A673 (cell line): Measurements from ENCODE around the gene STPG2. TPM values are rescaled to one million over a fixed set of nuclear protein-coding genes. Genes with fewer than 3 reads are reported as not detected.

ENCODE experiments used
- BruUV-seq: library from RNA; stranded (reverse); fragments of 400-500 nt; replicated peaks from 2 replicates; lab custom pipeline; 2021; lab: Mats Ljungman, UMichigan
- CTCF ChIA-PET: fragments of 300-600 bp; sonication (Branson Sonifier 250); formaldehyde crosslinking; loops from one replicate; lab custom pipeline; 2022; ENCODE audit warnings: antibody characterized with exemption; lab: Charles Lee
- POLR2A ChIA-PET: fragments of 300-600 bp; sonication (Branson Sonifier 250); formaldehyde crosslinking; loops from one replicate; lab custom pipeline; 2022; ENCODE audit warnings: antibody characterized with exemption; ENCODE audit not compliant: low non-redundant PET; lab: Charles Lee
- DNase-seq: peaks from one replicate; pipeline ENCODE4 v3.0.0-alpha.2; 2015; ENCODE audit warnings: low spot score
- H3K27ac ChIP-seq: fragments of 200-600 bp; sonication (generic); 2 replicates; pipeline ENCODE4 v1.5.1; 2016; ENCODE audit warnings: mixed run types, low read depth, mild to moderate bottlenecking, mixed read lengths, antibody characterized with exemption, low read length; ENCODE audit not compliant: poor library complexity, severe bottlenecking
- H3K27me3 ChIP-seq: fragments of 200-600 bp; sonication (generic); replicated peaks from 2 replicates; pipeline ENCODE4 v1.6.1; 2017; ENCODE audit warnings: mixed run types, low read depth, mild to moderate bottlenecking, mixed read lengths, antibody characterized with exemption, low read length; ENCODE audit not compliant: insufficient read depth, poor library complexity
- H3K36me3 ChIP-seq: fragments of 200-600 bp; sonication (generic); 2 replicates; pipeline ENCODE4 v1.6.1; 2016; ENCODE audit warnings: mixed run types, mild to moderate bottlenecking, mixed read lengths, antibody characterized with exemption, low read length; ENCODE audit not compliant: insufficient read depth, poor library complexity, severe bottlenecking
- H3K4me1 ChIP-seq: fragments of 200-600 bp; sonication (generic); 2 replicates; pipeline ENCODE4 v1.6.1; 2017; ENCODE audit warnings: mixed run types, mild to moderate bottlenecking, mixed read lengths, antibody characterized with exemption, low read length; ENCODE audit not compliant: insufficient read depth, poor library complexity, severe bottlenecking
- H3K4me3 ChIP-seq: fragments of 200-600 bp; sonication (generic); 2 replicates; pipeline ENCODE4 v1.5.1; 2016; ENCODE audit warnings: low read depth, mixed run types, mild to moderate bottlenecking, mixed read lengths, low read length; ENCODE audit not compliant: poor library complexity, severe bottlenecking
- H3K9me3 ChIP-seq: fragments of 200-600 bp; sonication (generic); 2 replicates; pipeline ENCODE4 v1.6.1; 2016; ENCODE audit warnings: mixed run types, low read depth, mild to moderate bottlenecking, mixed read lengths, antibody characterized with exemption, low read length; ENCODE audit not compliant: poor library complexity, severe bottlenecking
- EZH2 ChIP-seq: fragments of 200-600 bp; sonication (generic); IDR thresholded peaks from 2 replicates; pipeline ENCODE4 v1.6.1; 2017; ENCODE audit warnings: borderline replicate concordance, low read depth, mild to moderate bottlenecking, mixed read lengths, antibody characterized with exemption, low read length; ENCODE audit not compliant: poor library complexity, severe bottlenecking
- intact Hi-C: fragments of 100-400 bp; cut with micrococcal nuclease; formaldehyde crosslinking; loops from one replicate; pipeline ENCODE4 v1.10.0; 2022; ENCODE audit not compliant: unreplicated experiment
- total RNA-seq: library from RNA; stranded (reverse); gene quantifications from 2 replicates; pipeline ENCODE4 v1.2.3, GENCODE V29; 2021
- TF ChIP-seq, protein P1 (sequence below): fragments of 300-800, 200-600 bp; sonication (generic); conservative IDR thresholded peaks from 2 replicates; pipeline ENCODE4 v1.5.1; 2017; ENCODE audit warnings: low read depth, mild to moderate bottlenecking, antibody characterized with exemption, low read length, moderate library complexity, mixed read lengths

STPG2 gene
- total RNA-seq, 1 experiment from 2014 or later: not detected

DNA sequence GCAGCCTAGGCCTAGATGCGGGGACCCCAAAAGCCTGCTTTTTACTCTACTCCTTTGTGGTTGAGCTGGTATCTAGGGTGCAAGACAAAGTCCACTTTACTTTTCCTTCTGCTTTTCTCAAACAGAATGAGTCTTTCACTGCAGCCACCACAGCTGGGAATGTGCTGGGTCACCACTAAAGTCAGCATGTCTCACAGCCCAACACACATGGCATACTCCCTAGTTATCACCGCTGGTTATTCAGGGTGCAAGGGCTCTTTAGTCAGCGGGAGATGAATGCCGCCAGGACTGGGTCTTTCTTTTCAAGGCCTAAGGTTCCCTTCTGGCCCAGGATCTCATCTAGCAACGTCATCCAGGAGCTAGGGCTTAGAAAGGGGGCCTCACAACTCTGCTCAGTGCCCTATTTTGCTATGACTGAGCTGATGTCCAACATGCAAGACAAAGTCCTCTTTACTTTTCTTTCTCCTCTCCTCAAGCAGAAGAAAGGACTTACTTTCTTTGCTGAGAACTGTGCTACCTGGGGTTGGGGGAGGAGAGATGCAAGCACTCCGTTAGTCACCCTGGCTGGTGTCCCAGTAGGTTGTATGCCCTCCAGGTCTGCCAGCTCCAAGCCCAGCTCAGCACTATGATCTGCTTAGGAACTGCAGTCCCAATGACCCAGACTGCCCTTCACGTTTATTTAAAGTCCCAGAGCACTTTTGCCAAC is 22.9 kb upstream of the STPG2 start:
- peaks cover 5% of the 10 kb centered on the region for H3K4me1 ChIP-seq
- CTCF ChIA-PET: no interaction called here
- intact Hi-C loops: no loop called here
- H3K27ac ChIP-seq: no peak overlapping the region
- no peaks in the 10 kb centered on the region for H3K36me3 ChIP-seq
- H3K4me3 ChIP-seq: no peak overlapping the region
- POLR2A ChIA-PET: no interaction called here
- no peak for DNase-seq
- no peaks in the 10 kb centered on the region for H3K27me3 ChIP-seq
- TF ChIP-seq, protein P1, sequence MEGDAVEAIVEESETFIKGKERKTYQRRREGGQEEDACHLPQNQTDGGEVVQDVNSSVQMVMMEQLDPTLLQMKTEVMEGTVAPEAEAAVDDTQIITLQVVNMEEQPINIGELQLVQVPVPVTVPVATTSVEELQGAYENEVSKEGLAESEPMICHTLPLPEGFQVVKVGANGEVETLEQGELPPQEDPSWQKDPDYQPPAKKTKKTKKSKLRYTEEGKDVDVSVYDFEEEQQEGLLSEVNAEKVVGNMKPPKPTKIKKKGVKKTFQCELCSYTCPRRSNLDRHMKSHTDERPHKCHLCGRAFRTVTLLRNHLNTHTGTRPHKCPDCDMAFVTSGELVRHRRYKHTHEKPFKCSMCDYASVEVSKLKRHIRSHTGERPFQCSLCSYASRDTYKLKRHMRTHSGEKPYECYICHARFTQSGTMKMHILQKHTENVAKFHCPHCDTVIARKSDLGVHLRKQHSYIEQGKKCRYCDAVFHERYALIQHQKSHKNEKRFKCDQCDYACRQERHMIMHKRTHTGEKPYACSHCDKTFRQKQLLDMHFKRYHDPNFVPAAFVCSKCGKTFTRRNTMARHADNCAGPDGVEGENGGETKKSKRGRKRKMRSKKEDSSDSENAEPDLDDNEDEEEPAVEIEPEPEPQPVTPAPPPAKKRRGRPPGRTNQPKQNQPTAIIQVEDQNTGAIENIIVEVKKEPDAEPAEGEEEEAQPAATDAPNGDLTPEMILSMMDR: no peak
- TF ChIP-seq EZH2: no peak
- BruUV-seq: no TSS peak
- H3K9me3 ChIP-seq: no peaks in the 10 kb centered on the region

DNA sequence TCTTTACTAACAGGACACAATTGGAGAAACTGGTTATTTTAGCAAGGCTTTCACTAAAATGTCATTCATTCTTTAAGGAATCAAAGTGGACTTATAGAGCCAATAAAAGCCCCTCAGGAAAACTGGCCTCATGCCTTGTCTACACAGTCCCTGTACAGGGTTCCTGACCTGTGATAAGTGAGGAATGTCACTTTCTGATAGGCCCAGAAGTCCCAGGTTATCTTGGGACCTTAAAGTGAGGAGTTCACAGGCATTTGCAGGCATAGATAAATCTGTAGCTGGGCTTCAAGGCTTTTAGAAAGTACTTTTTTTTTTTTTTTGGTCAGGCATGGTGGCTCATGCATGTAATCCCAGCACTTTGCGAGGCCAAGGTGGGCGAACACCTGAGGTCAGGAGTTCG is 19.4 kb upstream of the STPG2 start:
- H3K27me3 ChIP-seq: no peaks in the 10 kb centered on the region
- BruUV-seq: no TSS peak
- no peaks in the 10 kb centered on the region for H3K36me3 ChIP-seq
- H3K27ac ChIP-seq: no peak overlapping the region
- TF ChIP-seq, protein P1: no peak
- no peak for TF ChIP-seq EZH2
- no peaks in the 10 kb centered on the region for H3K4me1 ChIP-seq
- DNase-seq: no peak
- intact Hi-C loops: no loop called here
- no peaks in the 10 kb centered on the region for H3K9me3 ChIP-seq
- ChIA-PET CTCF (no interaction called here), POLR2A (no interaction called here)
- no peak overlapping the region for H3K4me3 ChIP-seq

DNA sequence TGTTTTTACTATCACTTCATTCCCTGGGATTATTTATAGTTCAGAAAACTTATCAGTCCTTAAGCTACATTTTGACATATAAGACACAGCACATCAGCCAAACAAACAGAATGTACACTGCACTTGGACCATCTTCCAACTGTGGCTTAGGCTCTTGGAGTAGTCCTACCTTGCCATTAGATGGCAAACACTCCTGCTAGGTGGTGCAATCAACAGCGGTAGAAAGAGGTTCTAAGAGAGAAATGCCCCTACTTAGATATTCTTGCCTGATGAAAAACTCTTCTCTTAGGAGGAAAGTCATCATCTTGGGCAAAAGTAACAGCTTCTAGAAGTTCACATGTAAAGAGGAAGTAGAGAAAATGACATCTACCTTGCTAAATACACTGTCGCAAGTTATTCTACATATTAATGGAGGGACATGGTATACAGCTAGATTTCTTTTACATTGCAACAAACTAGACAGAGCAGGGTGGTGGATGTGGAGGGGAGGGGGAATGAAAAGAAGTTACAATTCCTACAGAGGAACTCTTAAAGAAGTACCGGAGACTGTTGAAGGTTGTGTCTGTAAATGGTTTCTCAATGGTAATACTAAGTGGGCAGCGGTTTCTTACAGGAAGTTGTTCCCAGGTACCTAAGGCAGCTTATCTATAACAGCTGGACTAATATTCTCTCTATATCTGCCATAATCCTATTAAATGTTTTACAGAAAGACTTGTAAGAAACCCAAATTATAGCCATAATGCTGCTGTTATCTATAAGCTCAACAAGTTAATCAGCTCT is 8.1 kb upstream of the STPG2 start:
- no peaks in the 10 kb centered on the region for H3K27me3 ChIP-seq
- CTCF ChIA-PET: interaction anchor here (0.6 kb wide), 1 partner anchor 776 kb away, joined by 6 read pairs; no protein-coding TSS in a partner anchor
- H3K27ac ChIP-seq: no peak overlapping the region
- POLR2A ChIA-PET: no interaction called here
- no peaks in the 10 kb centered on the region for H3K9me3 ChIP-seq
- intact Hi-C loops: loop anchor here (2.0 to 10.0 kb wide), 4 partner anchors 111 to 1253 kb away; partner anchors contain the start of gene RAP1GDS1
- H3K4me1 ChIP-seq: peaks cover 31% of the 10 kb centered on the region
- peak; percentile 19 for DNase-seq
- H3K4me3 ChIP-seq: no peak overlapping the region
- BruUV-seq: no TSS peak
- no peaks in the 10 kb centered on the region for H3K36me3 ChIP-seq
- TF ChIP-seq EZH2: no peak
- TF ChIP-seq, protein P1: no peak
